ENCODE measurements around the gene DGCR8. TPM values are rescaled to one million over a fixed set of nuclear protein-coding genes. Genes with fewer than 3 reads are reported as not detected.

Gene DGCR8
- total RNA-seq, 1 donor from 2014 or later = 40.9 TPM

GRCh38 chr22:20107951-20108756 lies 28.1 kb downstream of the DGCR8 start:
- no peak for DNase-seq (ENCODE audit: extremely low read depth, low read depth, low spot score)

DNA sequence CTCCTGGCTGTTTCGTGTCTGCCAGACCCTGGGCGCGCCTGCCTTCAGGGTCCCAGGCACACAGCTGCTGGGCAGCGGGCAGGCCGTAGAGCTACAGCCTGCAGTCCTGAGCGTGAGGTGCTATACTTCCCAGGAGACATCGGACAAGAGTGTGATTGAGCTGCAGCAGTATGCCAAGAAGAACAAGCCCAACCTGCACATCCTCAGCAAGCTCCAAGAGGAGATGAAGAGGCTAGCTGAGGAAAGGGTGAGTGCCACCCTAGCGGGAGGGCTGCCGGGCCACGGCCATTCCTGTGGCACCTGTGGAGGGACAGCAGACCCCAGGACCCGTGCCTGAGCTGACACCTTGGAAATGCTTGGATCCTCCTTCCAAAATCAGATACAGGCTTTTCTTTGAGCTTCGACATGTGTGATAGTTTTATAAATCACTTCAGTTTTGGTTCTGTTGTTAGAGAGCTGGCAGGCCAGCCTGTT lies 28.8 kb downstream of the DGCR8 start:
- no peak for DNase-seq (ENCODE audit: extremely low read depth, low read depth, low spot score)

DNA sequence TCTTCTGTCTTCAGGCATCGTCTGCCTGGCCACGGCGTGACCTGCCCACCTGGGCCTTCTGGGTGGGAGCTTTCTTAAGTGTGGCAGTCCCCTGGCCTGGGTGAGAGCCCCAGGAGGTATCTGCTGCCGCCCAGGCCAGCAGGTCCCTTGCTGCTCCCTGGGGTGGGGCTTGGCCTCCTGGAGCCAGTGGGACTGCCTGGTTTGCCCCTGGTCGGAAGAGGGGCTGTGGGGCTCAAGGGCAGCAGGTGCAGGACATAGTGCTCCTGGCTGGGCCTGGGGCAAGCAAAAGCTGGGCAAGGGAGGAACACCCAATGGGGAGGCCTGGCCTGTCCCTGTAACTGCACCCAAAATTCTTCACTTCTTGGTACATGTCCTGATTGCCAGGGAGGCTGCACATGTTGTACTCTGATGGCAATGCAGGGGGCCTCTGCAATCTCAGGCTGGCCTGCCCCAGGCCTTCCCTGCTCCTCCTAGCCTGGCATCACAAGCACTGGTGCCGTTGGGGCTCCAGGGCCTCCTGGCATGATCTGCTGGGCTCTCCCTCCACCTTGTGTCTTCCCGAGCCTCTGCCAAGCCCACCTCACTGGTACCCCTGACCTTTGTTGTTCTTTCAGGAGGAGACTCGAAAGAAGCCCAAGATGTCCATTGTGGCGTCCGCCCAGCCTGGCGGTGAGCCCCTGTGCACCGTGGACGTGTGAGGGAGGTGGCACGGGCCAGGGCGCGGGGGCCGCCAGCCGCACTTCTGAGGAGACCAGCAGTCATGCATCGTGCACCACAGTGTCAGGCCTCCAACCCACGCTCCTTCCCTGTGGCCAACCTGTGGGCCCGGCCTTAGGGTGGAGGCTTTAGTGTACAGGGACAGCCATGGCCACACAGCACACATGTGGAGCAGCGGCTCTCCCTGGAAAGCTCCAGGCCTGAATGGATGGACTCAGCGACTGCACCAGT lies 29.6 kb downstream of the DGCR8 start:
- no peak for DNase-seq (ENCODE audit: extremely low read depth, low read depth, low spot score)

DNA sequence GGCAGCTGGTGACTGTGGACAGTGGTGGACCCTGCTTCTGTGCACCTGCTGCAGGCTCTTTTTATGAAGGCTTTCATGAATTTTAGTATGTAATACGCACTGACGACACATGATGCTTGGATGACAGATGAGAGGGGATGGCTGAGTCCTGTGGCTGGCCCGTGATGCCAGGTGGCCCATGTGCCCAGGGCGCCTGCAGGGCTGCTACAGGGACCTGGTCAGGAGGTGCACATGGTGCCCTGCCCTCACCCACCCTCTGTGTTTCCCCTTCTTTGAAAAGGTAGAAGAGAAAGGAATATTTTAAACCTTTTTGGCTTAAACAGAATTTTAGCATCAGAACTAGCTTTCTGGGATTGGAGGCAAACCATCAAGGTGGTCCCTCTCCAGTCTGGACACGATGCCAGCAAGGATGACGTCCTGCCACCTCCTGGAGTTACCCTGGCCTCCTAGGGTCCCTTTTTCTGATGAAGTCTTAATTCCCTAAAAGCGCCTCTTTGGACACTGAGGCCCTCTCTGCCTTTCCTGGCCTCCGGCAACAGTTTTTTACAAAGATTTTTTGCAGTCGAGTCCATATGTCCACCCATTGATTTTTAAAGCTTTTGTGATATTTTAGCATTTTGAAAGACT lies 30.4 kb downstream of the DGCR8 start:
- DNase-seq (ENCODE audit: extremely low read depth, low read depth, low spot score) = no peak

- no peak for DNase-seq (ENCODE audit: extremely low read depth, low read depth, low spot score)
These were observed 31.1 kb downstream of the DGCR8 start for GRCh38 chr22:20111045-20111688.

DNA sequence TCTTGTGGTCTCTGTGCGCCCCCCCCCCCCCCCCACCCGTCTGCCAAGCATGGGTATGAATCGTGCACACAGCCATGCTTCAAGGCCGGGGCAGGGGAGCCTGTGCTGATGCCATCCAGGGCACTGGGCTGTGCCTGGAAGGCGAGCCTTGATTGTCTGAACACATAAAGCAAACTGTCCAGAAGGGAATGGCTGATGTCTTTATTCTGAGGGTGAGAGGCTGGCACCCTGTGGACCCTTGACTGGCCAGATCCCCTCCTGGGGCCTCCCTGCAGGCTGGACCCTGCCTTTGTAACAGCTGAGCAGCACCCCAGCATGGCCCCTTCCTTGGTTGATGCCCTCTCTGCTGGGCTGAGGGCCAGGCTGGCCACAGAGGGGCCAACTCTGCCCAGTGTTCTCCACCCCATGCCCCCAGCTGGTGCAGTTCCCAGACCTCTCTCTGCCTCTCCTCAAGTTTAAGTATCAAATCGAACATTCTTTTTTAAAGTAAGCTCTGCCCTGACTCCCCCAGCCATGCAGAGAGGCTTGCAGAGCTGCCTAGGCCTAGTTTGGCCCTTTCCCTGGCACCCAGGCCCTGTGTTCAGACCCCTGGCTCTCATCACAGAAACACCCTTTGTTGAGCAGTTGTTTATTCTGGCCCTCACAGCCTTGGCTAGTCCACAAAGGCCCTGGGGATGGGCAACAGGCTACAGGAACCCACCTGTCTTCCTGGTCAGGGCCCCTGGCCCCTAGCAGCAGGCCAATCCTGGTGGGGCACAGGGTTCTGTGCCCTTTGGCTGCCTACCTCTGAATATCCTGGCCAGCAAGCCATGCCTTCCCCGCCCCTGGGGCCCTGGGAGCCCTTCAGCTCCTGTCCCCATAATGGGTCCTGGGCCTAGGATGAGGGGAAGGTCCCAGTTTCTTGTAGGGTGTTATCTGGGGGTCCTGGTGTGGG lies 31.9 kb downstream of the DGCR8 start:
- no peak for DNase-seq (ENCODE audit: extremely low read depth, low read depth, low spot score)

DNA sequence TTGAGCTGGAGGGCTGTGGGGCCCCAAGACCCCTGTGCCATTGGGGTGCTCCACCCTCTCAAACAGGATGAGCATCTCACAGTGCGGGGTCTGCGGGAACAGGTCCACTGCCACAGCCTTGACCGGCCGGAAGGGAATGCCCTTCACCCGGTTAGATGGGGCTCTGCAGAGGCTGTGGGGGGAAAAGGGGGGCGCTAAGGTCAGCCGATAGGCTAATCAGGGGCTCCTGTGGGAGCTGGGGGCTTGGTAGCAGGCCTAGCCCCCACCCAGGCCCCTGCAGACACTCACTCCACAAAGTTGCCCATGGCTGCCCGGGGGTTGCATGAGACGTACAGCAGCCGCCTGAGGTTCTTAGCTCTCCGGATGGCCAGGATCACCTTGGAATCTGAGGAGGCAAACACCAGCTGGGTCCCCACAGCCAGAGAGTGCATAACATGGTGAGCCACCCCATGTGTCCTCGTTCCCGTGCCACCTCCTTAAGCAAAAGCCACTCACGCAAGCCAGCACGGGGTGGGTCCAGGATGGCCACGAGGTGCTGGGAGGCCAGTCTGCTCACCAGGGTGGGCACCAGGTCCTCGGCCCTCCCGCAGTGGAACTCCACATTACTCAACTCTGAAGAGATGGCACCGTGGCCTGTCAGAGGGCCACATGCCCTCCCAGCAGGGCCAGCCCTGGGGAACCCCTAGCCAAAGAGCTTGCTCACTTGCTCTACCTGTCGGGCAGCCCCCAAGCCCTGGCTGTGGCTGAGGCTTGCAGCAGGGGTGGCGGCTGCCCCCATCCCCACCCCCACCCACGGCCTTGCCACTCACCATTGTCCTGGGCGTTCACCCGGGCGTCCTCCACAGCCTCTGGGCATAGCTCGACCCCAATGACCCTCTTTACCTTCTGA lies 32.8 kb downstream of the DGCR8 start:
- no peak for DNase-seq (ENCODE audit: extremely low read depth, low read depth, low spot score)

- no peak for DNase-seq (ENCODE audit: extremely low read depth, low read depth, low spot score)
These were observed 33.7 kb downstream of the DGCR8 start for GRCh38 chr22:20113551-20114310.

- no peak for DNase-seq (ENCODE audit: extremely low read depth, low read depth, low spot score)
These were observed 34.8 kb downstream of the DGCR8 start for GRCh38 chr22:20114506-20115475.

- DNase-seq (ENCODE audit: extremely low read depth, low read depth, low spot score) = no peak
These were observed 35.8 kb downstream of the DGCR8 start, which contains the start of gene RANBP1 for GRCh38 chr22:20115691-20116375. RANBP1 (plus strand) TSS chr22:20116104; CDS start chr22:20116185, 81 bp downstream.

- no peak for DNase-seq (ENCODE audit: extremely low read depth, low read depth, low spot score)
These were observed 36.4 kb downstream of the DGCR8 start for GRCh38 chr22:20116376-20116950.

DNA sequence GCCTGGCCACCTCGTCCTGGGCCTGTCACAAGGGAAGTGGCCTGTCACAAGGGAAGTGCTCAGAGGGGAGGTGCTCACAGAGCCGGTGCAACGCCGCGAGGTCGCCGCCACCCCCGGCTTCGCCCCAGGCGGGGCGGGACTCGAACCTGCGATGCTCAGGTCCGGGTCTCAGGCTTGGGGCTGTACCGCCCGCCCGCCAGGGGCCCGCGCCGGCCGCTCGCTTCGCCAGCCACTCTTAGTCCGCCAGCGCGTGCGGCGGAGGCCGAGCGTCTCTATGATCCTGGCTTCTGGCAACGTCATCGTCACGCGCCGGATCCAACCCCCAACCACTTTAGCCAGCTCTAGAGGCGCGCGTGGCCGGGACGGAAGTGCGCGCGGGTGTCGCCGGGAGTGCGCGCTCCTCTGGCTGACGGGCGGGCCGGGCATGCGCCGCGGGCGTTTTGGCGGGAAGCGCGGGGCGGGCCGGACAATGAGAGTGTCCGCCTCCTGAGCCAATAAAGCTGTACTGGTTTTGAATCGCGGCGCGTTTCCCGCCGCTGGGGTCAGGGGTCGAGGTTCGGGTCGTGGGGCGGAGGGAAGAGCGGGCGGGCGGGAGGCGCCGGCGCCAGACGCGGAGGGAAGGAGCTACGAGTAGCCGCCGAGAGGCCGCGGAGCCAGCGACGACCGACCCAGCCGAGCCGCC lies 37.1 kb downstream of the DGCR8 start, which contains the start of gene TRMT2A:
TSS of gene TRMT2A (minus strand) at position 276 of the 682 bp plus-strand sequence. CDS start 320 bp downstream, outside the sequence.
- peak; percentile 76 for DNase-seq (ENCODE audit: extremely low read depth, low read depth, low spot score)

DNA sequence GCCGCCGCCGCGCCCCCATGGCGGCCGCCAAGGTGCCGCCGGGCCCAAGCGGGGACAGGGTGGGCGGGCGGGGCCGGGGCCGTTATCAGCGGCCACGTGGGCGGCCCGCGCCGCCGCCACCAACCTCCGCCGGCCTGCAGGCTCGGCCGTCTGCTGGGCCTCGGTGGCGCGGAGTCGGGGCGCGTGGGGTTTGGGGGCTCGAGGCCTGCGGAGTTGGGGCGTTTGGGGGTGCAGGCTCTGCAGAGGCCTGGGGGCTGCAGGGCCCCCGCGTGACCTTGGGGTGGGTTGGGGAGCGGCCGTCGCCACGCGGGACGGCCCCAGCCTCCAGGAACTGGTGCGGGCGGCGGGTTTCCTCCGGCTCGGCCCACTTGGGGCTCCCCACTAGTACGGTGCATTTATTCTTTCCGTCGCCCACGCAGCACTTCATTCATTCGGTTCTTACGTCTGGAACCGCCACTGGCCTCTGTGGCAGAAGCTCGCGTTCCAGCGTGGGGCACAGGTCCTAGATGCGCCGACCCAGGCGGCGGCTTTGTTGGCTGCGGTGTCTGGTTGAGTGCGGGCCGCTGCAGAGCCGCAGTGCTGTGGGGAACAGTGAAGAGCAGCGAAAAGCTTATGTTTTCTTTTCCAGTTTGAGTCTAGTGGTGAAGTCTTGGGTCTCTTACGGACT lies 37.7 kb downstream of the DGCR8 start:
- DNase-seq (ENCODE audit: extremely low read depth, low read depth, low spot score) = no peak

DNA sequence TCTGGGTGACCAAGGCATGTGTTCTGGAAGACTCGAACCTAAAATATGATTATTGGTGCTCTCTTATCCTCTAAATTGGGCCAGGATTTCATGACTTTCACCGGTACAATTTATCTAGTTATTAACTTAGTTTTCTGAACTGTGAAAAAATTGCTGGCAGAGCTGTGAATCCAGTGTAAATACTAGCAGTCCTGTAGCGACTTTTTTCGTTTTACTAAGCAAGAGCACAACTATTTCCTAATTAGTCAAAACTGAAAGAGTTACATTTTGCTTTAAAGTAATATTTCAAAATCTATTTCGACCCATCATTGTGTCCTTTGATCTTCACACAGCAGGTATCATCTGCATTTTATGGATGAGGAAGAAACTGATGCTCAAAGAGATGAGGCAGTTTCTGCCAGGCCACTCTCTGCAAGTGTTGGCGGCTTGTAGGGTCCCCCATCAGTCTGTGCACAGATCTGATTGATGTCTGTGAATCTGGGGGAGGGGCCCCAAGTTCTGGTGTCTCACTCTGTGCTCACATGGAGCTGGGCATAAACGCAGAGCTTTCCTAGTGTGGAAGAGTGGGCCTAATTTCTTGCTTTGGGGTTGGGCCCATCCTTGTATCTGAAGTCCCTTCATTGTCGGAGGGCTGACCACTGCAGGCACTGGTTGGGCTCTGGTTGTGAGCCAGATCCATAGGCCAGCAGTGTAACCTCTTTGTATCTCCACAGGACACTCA lies 38.4 kb downstream of the DGCR8 start:
- no peak for DNase-seq (ENCODE audit: extremely low read depth, low read depth, low spot score)

Measured in glomerular endothelial cell (primary cell).